Uterus (tissue), 2 donors: ENCODE measurements around the gene RDH8.

Experiments used
- POLR2A ChIP-seq, 2 donors: fragments of 450-650 bp; IDR thresholded peaks; one replicate each; pipeline ENCODE4 v1.6.1; 2016; ENCODE audit warnings: antibody characterized with exemption in 2 of 2, mild to moderate bottlenecking in 1 of 2, moderate library complexity in 1 of 2
- TF ChIP-seq, protein P1 (sequence below), 4 experiments: fragments of 200-600 bp in 2 of 4; fragments of 450-650 bp in 2 of 4; sonication (generic) in 2 of 4; IDR thresholded peaks; one replicate each; pipeline ENCODE4 v1.5.1; 2016 to 2019; ENCODE audit warnings: antibody characterized with exemption in 4 of 4, mild to moderate bottlenecking in 2 of 4, moderate library complexity in 1 of 4

DNA sequence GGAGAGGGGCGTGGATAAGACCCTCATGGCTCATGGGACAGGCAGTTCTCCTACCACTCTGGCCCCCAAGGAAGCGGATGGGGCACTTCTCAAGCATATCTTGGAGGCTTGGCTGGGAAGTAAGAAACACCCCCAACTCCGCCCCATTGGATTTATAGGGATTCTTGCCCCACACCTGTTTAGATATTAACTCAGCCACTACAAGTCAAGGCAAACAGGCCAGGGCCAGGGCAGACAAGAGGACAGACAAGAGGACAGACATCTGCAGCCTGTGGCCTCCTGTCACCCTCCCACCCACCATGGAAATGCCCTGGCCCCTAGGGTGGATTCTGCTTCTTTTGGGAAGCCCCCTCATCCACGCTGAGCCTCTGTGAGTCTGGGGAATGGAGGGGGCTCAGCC, 24.1 kb downstream of the RDH8 start:
- TF ChIP-seq, protein P1, sequence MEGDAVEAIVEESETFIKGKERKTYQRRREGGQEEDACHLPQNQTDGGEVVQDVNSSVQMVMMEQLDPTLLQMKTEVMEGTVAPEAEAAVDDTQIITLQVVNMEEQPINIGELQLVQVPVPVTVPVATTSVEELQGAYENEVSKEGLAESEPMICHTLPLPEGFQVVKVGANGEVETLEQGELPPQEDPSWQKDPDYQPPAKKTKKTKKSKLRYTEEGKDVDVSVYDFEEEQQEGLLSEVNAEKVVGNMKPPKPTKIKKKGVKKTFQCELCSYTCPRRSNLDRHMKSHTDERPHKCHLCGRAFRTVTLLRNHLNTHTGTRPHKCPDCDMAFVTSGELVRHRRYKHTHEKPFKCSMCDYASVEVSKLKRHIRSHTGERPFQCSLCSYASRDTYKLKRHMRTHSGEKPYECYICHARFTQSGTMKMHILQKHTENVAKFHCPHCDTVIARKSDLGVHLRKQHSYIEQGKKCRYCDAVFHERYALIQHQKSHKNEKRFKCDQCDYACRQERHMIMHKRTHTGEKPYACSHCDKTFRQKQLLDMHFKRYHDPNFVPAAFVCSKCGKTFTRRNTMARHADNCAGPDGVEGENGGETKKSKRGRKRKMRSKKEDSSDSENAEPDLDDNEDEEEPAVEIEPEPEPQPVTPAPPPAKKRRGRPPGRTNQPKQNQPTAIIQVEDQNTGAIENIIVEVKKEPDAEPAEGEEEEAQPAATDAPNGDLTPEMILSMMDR (IDR thresholded peaks at IDR 0.05), result no peak
- TF ChIP-seq POLR2A (IDR thresholded peaks at IDR 0.05), result no peak
